Right cardiac atrium (tissue), 5 donors: ENCODE data around the gene CLSTN2. TPM values are rescaled to one million over a fixed set of nuclear protein-coding genes. Genes with fewer than 3 reads are reported as not detected.
A peak's percentile ranks its signal among the peaks of the same experiment; 100 is the strongest.
"Not testable (repeated sequence)": the region's sequence is repeated elsewhere in the genome, so short reads cannot be mapped to it uniquely, and the experiment has no call there.

Experiments
- ATAC-seq, 2 donors: fragments of 200-7000 bp; cut with Tn5 transposase; one replicate each; pipeline versions ENCODE4 v1.8.0 to v1.9.1; 2020; ENCODE audit warnings: moderate library complexity in 2 of 2, mild to moderate bottlenecking in 1 of 2
- DNase-seq, 3 donors: peaks; one replicate each; pipeline ENCODE4 v3.0.0-alpha.2; 2020
- H3K27ac ChIP-seq: one replicate; pipeline ENCODE4 v1.5.1; 2013; ENCODE audit warnings: mild to moderate bottlenecking, low read length, control low read depth, moderate library complexity
- H3K27me3 ChIP-seq: one replicate; pipeline ENCODE4 v1.6.1; 2013; ENCODE audit not compliant: control insufficient read depth, insufficient read depth
- H3K4me1 ChIP-seq: one replicate; pipeline ENCODE4 v1.6.1; 2013; ENCODE audit warnings: low read length; ENCODE audit not compliant: control insufficient read depth, insufficient read depth
- H3K4me3 ChIP-seq: one replicate; pipeline ENCODE4 v1.5.1; 2013; ENCODE audit warnings: low read length, control low read depth
- H3K9me3 ChIP-seq: one replicate; pipeline ENCODE4 v1.6.1; 2013; ENCODE audit warnings: low read length; ENCODE audit not compliant: control insufficient read depth
- WGBS: extraction: QIAGEN DNeasy Blood & Tissue Kit; methylation state at CpG from one replicate; pipeline ENCODE4 v1.1.7; 2013; 5-methylcytosine and 5-hydroxymethylcytosine counted together
- intact Hi-C, 4 donors: fragments of 100-400 bp; cut with DNase I; formaldehyde crosslinking; loops; one replicate each; pipeline versions ENCODE4 v1.11.0 to v1.14.0; 2022 to 2023
- polyA plus RNA-seq: library from polyadenylated mRNA; stranded (reverse); fragments of 200-250 nt; gene quantifications from one replicate; pipeline ENCODE4 v1.2.3, GENCODE V29; 2013
- total RNA-seq, 4 donors: library from RNA; stranded (reverse); fragmentation: NEBNext Ultra II Directional; extraction: Animal tissue kit (Norgen Biotek cat#: 25700); gene quantifications; one replicate each; pipeline ENCODE4 v1.2.1, GENCODE V29; 2021
- donor health status: healthy with polysubstance abuse.
- donor health status: DM: no; HTN: yes; CAD: no.
- donor health status: DM: no; HTN: no; CAD: no.
- donor health status: DM: no; HTN: yes; CAD: no; lungs with severe emphysema.
- donor health status: DM: yes; HTN: yes; CAD: no.

CLSTN2 gene
- total and polyA plus RNA-seq, 5 donors = 3.7 to 31.5 (median 24.8) TPM

DNA sequence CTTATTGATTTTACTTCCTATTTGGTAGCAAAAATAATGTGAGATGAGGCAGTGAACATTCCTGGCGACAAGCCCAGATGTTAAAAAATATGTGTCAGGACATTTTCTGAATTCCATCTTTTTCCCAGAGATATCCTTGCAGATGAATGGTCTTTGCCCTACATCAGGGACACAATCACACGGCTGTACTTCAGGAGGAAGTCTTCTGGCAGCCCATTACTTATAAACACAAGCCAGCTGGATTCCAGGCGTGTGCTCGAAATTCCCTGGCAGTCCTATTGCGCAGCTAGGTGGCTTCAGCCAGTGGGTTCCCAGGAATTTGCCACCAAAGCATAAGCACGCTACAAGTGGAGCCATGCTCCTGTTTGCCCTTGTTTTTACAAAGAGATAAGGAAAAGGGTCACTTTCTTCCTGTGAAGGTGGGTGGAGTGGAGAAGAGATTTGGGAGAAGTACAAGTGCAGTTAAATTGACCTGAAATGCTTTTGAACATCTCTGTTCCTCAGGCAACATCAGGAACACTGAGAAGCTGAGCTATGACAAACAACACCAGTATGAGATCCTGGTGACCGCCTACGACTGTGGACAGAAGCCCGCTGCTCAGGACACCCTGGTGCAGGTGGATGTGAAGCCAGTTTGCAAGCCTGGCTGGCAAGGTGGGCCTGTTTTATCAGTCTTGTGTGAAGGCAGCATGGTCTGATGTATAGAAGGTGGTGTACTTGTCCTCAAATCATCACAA lies 485.8 kb downstream of the CLSTN2 start:
- H3K27me3 ChIP-seq = no peaks in the 10 kb centered on the region
- intact Hi-C loops = no loop called here
- H3K9me3 ChIP-seq = no peaks in the 10 kb centered on the region
- H3K4me3 ChIP-seq = no peak overlapping the region
- ATAC-seq (peak; percentile 87 to 92), DNase-seq (peak in 2 of 3 donors; percentile 55 to 66)
- 34% methylated on average over 9 of the region's 9 CpGs for WGBS
- no peak overlapping the region for H3K27ac ChIP-seq
- H3K4me1 ChIP-seq = peaks cover 5% of the 10 kb centered on the region

DNA sequence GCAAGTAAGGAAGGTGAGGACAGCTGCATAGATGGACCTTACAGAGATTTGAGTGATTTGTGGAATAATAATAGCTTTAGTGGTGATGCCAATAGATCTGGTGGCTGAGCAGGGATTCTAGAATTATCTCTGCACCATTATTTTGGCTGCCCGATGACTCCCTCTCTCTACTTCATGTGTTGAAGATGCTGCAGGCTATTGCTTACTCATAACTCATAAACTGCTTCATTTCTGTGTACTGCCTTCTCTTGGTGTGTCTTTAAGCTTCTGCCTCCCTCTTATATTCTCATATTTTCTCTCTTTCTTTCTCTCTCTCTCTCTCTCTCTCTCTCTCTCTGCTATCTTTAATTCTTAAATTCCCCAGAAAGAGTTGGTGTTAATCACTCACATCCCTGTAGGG lies 486.9 kb downstream of the CLSTN2 start:
- no peak overlapping the region for H3K4me3 ChIP-seq
- no peaks in the 10 kb centered on the region for H3K27me3 ChIP-seq
- H3K4me1 ChIP-seq = peaks cover 5% of the 10 kb centered on the region
- H3K27ac ChIP-seq = no peak overlapping the region
- no peak for ATAC-seq
- intact Hi-C loops = no loop called here
- WGBS = 67% methylated on average over 1 of the region's 1 CpG
- H3K9me3 ChIP-seq = no peaks in the 10 kb centered on the region
- no peak for DNase-seq

DNA sequence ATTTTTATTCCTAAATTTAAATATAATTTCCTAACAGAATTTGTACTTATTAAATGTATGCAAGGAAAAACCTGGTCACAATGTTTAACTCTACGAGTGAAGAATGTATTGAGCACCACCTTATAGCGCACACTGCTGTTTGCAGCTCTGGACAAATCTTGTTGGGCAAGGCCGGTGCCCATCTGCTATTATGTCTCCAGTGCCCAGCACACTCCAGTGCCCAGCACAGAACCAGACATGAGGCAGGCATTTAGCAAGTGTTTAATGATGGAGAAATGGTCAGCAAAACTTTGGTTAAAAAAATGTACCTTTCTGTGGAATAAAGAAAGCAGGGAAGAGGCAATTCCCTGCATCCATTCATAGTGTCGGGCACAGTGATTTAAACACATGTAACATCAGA lies 488.2 kb downstream of the CLSTN2 start:
- WGBS = 92% methylated on average over 4 of the region's 4 CpGs
- ATAC-seq (no peak), DNase-seq (no peak)
- Histone ChIP-seq H3K27me3 (no peaks in the 10 kb centered on the region), H3K4me3 (no peak overlapping the region), H3K27ac (no peak overlapping the region), H3K9me3 (no peaks in the 10 kb centered on the region), H3K4me1 (peaks cover 5% of the 10 kb centered on the region)
- intact Hi-C loops = no loop called here

DNA sequence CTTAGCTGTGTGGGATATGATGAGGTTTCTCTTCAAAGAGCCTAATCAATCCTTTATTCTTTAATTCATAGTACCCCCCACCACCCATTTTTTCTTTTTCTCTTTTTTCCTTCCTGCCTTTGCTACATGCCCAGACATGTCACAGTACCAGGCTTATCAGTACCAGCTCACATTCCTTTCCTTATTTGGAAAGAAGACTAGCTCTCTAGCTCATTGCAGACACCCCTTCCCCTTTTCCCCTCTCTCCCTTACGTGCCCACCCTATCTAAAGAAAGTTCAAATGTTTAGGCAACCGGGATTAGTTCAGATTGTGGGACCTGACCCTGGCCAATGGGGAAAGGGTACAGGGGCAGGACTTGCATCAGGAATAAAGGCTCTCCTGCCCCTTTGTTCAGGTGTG lies 488.6 kb downstream of the CLSTN2 start:
- H3K9me3 ChIP-seq, H3K27ac ChIP-seq, H3K4me1 ChIP-seq, H3K27me3 ChIP-seq, DNase-seq, H3K4me3 ChIP-seq, ATAC-seq, intact Hi-C loops: not testable (repeated sequence)
- 47% methylated on average over 2 of the region's 2 CpGs for WGBS

DNA sequence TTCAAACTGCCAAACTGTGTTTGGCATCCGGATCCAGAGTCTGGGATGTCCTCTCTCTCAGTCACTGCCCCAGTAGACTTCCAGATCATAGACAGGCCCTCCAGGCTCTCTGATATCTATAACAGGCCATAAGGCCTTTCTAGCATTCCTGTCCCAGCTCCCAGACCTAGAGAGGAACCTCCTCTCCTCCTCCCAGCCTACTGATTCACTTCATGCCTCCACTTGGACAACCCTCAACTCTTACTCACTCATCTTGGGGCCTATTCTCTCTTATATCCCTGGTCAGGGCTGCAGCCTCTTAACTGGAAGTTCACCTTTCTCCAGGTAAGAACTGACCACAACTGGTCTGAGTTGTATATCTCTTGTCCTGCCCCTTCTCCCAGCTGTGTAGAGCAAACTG lies 489.2 kb downstream of the CLSTN2 start:
- intact Hi-C loops = no loop called here
- Histone ChIP-seq H3K9me3 (no peaks in the 10 kb centered on the region), H3K4me1 (peaks cover 2% of the 10 kb centered on the region), H3K27me3 (no peaks in the 10 kb centered on the region), H3K4me3 (no peak overlapping the region), H3K27ac (no peak overlapping the region)
- WGBS = 92% methylated on average over 1 of the region's 1 CpG
- ATAC-seq (no peak), DNase-seq (no peak)

DNA sequence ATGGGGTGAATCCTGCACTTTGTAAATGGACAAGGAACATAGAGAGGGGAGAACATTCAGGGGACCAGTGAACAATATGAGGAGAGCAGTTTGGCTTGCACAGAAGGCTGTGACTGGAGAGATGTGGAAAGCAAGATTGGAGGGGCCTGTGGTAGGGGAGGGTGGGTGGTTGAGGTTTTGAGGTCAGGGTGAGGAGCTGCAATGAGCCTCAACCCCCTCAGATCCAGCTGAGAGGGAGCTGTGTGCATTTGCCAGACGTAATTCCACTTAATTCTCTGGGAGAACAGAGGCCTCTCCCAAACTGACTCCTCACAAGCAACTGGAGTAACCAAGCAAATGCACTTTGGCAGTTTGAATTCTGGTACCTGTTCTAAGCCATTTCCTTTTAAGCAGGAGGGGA lies 489.7 kb downstream of the CLSTN2 start:
- H3K27ac ChIP-seq = no peak overlapping the region
- H3K9me3 ChIP-seq = no peaks in the 10 kb centered on the region
- H3K27me3 ChIP-seq = no peaks in the 10 kb centered on the region
- H3K4me1 ChIP-seq = peaks cover 2% of the 10 kb centered on the region
- DNase-seq (no peak), ATAC-seq (no peak)
- no peak overlapping the region for H3K4me3 ChIP-seq
- intact Hi-C loops = no loop called here
- 68% methylated on average over 1 of the region's 1 CpG for WGBS

DNA sequence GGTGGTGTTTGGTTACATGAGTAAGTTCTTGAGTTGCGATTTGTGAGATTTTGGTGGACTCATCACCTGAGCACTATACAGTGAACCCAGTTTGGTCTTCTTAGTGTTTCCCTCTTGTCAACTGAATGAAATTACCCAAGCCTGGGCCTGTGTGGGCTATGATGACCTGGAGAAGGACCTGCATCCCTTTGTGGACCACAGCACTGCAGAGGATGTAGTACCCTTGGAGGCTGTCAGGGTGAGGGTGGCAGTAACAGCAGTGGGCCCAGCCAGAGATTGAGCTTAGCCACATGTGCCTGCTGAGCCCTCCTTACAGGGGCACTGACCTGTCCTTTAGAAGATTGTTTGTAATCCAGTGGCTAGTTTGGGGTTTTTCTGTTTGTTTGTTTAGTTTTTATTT lies 492.8 kb downstream of the CLSTN2 start:
- Histone ChIP-seq H3K4me1 (no peaks in the 10 kb centered on the region), H3K9me3 (no peaks in the 10 kb centered on the region), H3K4me3 (no peak overlapping the region), H3K27me3 (no peaks in the 10 kb centered on the region), H3K27ac (no peak overlapping the region)
- intact Hi-C loops = no loop called here
- WGBS = 95% methylated on average over 1 of the region's 1 CpG
- ATAC-seq (no peak), DNase-seq (no peak)

DNA sequence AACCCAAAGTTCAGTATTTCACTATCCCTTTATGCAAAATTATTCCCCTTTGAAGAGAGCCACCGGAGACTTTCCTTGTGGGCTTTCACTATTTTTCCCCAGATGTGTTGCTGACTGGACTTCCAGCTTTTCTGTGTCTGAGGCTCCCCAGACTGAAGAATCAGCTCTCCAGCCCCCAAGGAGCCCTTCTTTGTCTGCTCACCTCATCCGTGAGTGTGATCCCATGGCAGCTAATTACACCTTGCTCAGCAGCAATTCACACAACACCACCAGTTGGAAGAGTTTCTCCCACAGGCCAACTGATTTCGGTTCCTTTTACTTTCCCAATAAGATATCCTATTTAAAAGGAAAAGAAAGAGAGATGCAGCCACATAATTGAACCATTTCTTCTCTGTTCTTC lies 493.4 kb downstream of the CLSTN2 start:
- Histone ChIP-seq H3K9me3 (no peaks in the 10 kb centered on the region), H3K4me1 (no peaks in the 10 kb centered on the region), H3K27me3 (no peaks in the 10 kb centered on the region), H3K4me3 (no peak overlapping the region), H3K27ac (no peak overlapping the region)
- DNase-seq = no peak
- intact Hi-C loops = no loop called here
- no peak for ATAC-seq
- WGBS = 84% methylated on average over 3 of the region's 3 CpGs

DNA sequence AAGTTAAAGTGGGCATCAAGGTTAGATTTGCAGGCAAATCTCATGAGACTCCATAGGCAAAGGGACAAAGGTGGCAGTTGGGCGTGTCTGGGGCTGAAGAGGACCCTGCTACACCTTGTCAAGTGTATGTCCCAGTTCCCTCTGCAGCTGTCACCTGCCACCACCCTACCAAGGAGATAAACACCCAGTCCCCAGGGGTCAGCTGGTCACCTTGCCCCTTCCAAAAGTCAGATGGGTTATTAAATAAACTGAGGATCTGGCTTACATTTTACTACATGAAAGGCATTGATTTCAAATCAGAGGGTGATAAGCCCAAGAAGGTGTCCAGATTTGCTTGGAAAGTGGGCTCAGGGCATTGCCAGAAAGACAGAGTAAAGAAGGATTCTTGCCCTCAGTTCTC lies 494.8 kb downstream of the CLSTN2 start:
- Histone ChIP-seq H3K4me1 (no peaks in the 10 kb centered on the region), H3K27ac (no peak overlapping the region), H3K4me3 (no peak overlapping the region), H3K9me3 (no peaks in the 10 kb centered on the region), H3K27me3 (no peaks in the 10 kb centered on the region)
- WGBS = 80% methylated on average over 1 of the region's 1 CpG
- no peak for DNase-seq
- intact Hi-C loops = no loop called here
- no peak for ATAC-seq

DNA sequence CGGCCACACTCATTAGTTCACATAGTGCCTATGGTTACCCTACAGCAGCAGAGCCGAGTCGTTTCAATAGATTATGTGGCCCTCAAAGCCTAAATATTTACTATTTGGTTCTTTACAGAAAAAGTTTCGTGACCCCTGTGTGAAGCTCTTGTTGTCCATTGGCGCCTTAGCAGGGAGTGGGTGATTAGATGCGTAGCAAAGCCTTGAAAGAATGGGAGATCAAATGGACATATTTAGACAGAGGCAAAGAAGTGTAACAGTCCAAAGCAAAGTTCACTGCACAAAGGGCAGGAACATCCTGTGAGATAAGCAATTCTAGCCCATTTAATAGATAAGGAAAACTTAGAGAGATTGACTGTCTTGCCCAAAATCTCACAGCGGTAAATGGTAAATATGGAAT lies 495.5 kb downstream of the CLSTN2 start:
- H3K4me1 ChIP-seq = no peaks in the 10 kb centered on the region
- intact Hi-C loops = no loop called here
- WGBS = 82% methylated on average over 7 of the region's 7 CpGs
- ATAC-seq = peak in 1 of 2 donors; percentile 56
- no peak overlapping the region for H3K4me3 ChIP-seq
- no peak for DNase-seq
- H3K27me3 ChIP-seq = no peaks in the 10 kb centered on the region
- H3K9me3 ChIP-seq = no peaks in the 10 kb centered on the region
- no peak overlapping the region for H3K27ac ChIP-seq

DNA sequence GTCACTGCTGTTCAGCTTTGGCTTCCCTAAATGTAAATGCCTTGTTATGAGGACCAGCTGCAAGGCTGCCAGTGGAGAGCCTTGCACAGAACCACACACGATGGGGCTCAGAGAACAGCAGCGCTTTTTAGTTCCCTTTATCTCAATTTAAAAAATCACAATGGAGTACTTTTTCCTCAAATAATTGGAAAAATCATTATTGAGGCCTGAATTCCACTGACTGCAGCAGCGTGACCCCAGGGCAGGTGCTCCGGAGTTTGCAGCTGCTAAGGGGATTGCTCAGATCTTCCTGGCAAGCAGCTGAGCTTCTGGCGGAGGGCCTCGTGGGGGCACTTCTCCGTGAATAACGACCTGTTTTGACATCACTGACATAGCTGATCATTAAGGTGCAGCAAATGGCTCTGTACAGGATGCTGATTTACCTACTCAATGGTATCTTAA lies 497.3 kb downstream of the CLSTN2 start:
- no peaks in the 10 kb centered on the region for H3K9me3 ChIP-seq
- DNase-seq = no peak
- H3K27ac ChIP-seq = no peak overlapping the region
- 59% methylated on average over 8 of the region's 8 CpGs for WGBS
- ATAC-seq = no peak
- H3K4me1 ChIP-seq = no peaks in the 10 kb centered on the region
- H3K27me3 ChIP-seq = no peaks in the 10 kb centered on the region
- intact Hi-C loops = no loop called here
- no peak overlapping the region for H3K4me3 ChIP-seq

DNA sequence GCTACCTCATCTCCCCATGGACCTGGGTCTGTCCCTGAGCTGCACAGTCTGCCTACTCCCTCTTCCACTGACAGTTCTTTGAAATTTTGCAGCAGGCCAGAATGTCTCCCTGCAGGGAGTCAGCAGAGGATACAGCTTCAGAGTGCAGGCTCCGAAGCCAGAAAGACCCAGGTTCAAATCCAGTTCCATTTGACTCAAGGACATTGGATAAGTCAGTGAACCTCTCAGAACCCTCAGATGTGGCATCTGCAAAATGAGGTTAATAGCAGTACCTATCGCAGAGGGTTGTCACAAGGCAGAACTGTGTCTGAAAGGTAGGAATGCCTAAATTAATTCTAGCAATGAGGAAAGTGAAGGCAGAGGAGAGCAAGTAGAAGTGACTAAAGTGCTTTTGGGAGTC lies 498.4 kb downstream of the CLSTN2 start:
- 86% methylated on average over 2 of the region's 2 CpGs for WGBS
- no peaks in the 10 kb centered on the region for H3K4me1 ChIP-seq
- DNase-seq (no peak), ATAC-seq (no peak)
- no peaks in the 10 kb centered on the region for H3K9me3 ChIP-seq
- no peak overlapping the region for H3K4me3 ChIP-seq
- intact Hi-C loops = no loop called here
- H3K27me3 ChIP-seq = no peaks in the 10 kb centered on the region
- H3K27ac ChIP-seq = no peak overlapping the region
